HG03571 (cell line): ENCODE results near the gene VMO1.

Source experiments
- ATAC-seq: cut with Tn5 transposase; IDR thresholded peaks from one replicate; pipeline ENCODE4 v1.9.1; 2021; ENCODE audit not compliant: unreplicated experiment

The VMO1 gene

GRCh38 chr17:4764595-4764994 is 21.6 kb downstream of the VMO1 start:
- no peak for ATAC-seq

DNA sequence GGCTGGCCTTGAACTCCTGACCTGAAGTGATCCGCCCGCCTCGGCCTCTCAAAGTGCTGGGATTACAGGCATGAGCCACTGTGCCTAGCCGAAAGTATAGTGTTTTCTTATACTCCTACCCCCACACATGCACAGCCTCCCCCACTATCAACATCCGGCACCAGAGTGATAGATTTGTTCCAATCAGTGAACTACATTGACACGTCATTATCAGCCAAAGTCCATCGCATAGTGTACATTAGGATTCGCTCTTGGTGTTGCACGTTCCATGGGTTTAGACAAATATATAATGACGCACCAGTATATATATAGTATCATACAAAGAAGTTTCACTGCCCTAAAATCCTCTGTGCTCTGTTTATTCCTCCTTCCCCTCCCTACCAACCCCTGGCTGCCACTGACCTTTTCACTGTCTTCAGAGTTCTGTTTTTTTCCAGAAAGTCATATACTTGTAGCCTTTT is 26.4 kb downstream of the VMO1 start:
- no peak for ATAC-seq

- no peak for ATAC-seq
Measured at GRCh38 chr17:4753392-4753791, 32.8 kb downstream of the VMO1 start.

DNA sequence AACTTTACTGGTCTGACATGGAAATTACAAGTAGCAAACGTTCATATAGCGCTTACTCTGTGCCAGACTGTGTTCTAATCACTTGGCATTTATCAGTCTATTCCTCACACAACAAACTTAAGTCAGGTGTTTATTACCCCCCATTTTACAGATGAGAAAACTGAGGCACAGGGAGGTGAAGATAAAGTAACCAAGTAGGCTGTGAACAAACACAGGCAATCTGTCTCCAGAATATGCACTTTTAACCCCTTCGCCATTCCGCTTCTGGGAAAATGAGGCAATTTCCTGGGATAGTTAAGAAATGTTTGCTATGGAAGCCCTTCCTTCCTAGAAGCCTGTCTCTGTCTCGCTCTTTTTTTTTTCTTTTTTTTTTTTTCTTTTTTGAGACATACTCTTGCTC is 34.2 kb downstream of the VMO1 start:
- no peak for ATAC-seq

DNA sequence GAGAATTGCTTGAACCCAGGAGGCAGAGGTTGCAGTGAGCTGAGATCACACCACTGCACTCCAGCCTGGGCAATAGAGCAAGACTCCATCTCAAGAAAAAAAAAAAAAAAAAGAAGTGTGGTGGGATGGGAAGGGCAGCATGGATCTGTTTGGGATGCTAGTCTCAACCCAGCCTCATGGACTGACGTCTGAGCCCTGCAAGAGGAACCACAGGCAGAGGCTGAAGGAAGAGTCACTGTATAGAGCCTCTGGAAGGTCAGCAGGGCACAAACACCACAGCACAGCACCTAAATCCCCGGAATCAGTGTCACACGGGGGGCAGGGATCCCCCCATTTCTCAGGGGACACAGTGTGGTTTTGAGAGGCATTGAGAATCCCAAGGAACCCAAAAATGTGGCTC is 35.6 kb downstream of the VMO1 start:
- no peak for ATAC-seq

DNA sequence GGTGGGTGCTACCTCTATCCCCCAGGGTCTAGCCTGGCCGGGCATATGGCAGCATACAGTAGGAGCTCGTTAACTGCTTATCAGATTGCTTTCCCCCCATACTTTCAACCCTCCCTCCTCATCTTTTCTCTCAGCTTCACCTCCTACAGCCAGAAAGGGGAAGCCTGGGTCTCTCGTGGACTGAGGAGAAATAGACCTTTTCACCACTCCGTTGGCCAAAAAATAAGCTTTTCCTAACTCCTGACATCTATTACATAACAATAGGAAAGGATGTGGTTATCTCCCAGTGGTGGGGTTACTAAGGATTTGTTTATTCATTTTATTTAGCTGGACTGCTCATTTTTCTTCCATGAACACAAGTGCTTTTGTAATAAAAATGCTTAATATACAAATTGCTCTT is 37.5 kb downstream of the VMO1 start:
- no peak for ATAC-seq

- ATAC-seq = no peak
Measured at GRCh38 chr17:4747847-4748246, 38.3 kb downstream of the VMO1 start.

- no peak for ATAC-seq
Measured at GRCh38 chr17:4744999-4745969, 40.9 kb downstream of the VMO1 start.

- ATAC-seq = no peak
Measured at GRCh38 chr17:4743898-4744297, 42.3 kb downstream of the VMO1 start.

DNA sequence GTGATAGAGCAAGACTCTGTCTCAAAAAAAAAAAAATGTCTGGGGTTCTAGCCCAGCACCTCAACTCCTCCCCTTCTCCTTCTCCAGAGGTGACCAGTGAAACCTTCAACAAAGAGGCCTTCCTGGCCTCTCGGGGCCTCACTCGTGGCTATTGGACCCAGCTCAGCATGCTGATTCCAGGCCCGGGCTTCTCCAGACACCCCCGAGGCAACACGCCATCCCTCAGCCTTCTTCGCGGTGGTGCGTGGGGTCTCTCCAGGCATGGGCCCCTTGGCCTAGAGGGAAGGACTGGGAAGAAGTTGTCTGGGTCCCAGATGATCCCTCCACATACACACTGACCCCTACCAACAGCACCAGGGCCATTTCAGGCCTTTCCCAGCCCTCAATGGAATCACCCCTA is 42.9 kb downstream of the VMO1 start:
- ATAC-seq = no peak

DNA sequence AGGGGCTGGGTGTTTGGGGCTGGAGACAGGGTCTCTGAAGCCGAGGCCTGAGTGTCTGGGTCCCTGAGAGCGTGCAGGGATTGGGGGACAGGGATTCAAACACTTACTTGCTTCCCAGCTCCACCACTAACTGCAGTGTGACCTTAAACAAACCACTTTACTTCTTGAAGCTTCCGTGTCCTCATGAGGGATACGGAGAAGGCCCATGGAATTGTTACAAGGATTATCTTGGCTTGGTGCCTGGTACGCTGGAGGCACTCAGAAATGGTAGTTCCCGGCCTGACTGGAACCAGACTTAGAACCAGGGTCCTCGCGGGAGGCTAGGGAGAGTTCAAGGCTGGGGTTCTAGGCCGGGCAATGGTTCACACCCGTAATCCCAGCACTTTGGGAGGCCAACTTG is 43.5 kb downstream of the VMO1 start:
- no peak for ATAC-seq

DNA sequence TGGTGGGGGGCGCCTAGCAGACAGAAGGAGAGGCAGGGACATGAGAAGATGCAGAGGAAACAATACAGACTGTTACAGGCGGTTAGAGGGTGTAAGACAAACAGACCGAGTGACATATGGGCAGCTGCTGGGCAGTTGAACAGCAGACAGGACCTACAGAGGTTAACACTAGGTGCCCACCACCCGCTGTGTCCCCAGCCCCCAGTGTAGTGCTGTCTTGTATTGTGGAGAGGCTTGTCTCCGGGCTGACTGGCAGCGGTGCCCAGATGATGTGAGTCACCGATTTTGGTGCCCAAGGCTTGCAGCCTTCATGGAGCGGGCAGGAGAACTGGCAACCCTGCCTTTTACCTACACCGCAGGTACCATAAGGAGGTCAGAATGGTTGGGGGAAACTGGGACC is 44.0 kb downstream of the VMO1 start:
- ATAC-seq = no peak

GRCh38 chr17:4741544-4741943 is 44.6 kb downstream of the VMO1 start:
- no peak for ATAC-seq

GRCh38 chr17:4740584-4740983 is 45.6 kb downstream of the VMO1 start:
- ATAC-seq = no peak

DNA sequence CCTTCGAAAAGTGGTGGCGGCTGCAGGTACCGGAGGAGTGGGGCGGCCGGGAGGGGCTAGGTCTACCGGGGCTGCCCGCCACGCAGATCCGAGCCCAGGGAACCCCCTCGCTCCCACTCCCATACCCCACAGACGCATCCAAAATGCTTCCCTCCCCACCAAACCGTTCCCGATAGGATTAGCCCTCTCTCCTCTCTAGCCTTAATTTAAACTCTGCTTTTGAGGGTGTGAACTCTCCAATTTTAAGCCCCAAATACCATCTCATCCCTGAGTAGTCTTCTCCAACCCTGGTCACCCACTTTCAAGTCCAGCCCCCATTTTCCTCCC is 46.2 kb downstream of the VMO1 start:
- ATAC-seq = no peak

DNA sequence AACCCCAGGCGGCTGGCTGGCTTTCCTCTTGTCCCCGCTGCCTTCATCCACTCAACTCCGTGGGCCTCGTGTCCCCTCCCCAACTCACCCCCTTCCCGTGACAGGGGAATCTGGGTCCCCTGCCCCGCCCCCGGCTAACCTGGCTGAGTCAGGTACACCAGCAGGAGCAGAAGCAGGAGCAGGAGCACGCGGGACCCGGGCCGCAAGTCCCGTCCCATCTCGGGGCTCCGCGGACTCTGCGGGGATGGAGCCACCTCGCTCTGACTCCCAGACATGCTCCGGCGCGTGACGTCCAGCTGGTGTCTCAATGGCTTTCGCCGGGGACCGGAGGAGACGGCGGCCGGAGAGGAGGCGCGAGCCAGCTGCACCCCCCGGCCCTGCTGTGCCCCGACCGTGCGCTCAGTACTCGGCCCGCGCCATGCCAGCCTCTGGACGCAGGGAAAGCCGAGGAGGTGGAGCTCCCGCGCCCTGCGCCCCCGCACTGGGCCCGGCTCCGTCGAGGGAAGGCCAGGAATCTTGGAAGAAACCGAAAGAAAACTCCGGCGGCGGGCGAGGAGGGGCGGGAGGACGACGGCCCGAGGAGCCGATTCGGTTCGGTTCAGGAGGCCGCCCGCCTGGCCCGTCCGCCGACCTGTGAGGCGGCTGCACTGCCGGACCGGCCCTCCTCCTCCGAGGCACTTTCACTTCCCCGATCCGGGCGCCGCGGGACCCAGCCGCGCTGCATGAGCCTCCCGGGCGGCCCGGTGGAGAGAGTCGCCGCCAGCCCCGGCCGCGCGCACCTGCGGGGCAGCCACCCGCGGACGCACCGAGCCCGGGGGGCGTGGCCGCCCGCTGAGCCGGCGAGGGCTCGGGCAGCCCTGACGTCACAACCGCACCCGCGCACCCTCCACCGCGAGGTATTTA is 46.8 kb downstream of the VMO1 start, which contains the start of the genes CXCL16 and ZMYND15:
TSS of gene CXCL16 (minus strand) at position 807 of the 903 bp plus-strand sequence. CDS start at position 218, 589 bp downstream.
TSS of gene ZMYND15 (plus strand) at position 712 of the 903 bp plus-strand sequence. CDS start 716 bp downstream, outside the sequence.
- peak; percentile 71 for ATAC-seq

- ATAC-seq = no peak
Measured at GRCh38 chr17:4738136-4739121, 47.7 kb downstream of the VMO1 start.

- ATAC-seq = no peak
Measured at GRCh38 chr17:4735876-4736651, 50.1 kb downstream of the VMO1 start.
